B cell (primary cell): ENCODE measurements around the gene VPREB1. TPM values are rescaled to one million over a fixed set of nuclear protein-coding genes. Genes with fewer than 3 reads are reported as not detected.

Source experiments
- ATAC-seq: fragments of 200-7000 bp; cut with Tn5 transposase; one replicate; pipeline ENCODE4 v1.10.0; 2021; ENCODE audit warnings: low read depth, mild to moderate bottlenecking, moderate number of reproducible peaks, moderate library complexity
- CTCF ChIA-PET: fragments of 350-600 bp; sonication (Branson Sonifier 250); formaldehyde crosslinking; loops from one replicate; lab custom pipeline; 2021; ENCODE audit warnings: antibody characterized with exemption, inconsistent platforms; lab: Charles Lee
- POLR2A ChIA-PET: fragments of 350-600 bp; sonication (Branson Sonifier 250); formaldehyde crosslinking; loops from one replicate; lab custom pipeline; 2021; ENCODE audit warnings: antibody characterized with exemption; lab: Charles Lee
- DNase-seq: peaks from one replicate; pipeline ENCODE4 v3.0.0; 2013
- H2AFZ ChIP-seq: 2 replicates; pipeline ENCODE4 v1.6.1; 2012; ENCODE audit warnings: mild to moderate bottlenecking, low read depth, low read length; ENCODE audit not compliant: insufficient read depth, poor library complexity, severe bottlenecking
- H3K27ac ChIP-seq, 2 donors: 1 replicate in 1 of 2; 2 replicates in 1 of 2; pipeline ENCODE4 v1.5.1; 2012 to 2013; ENCODE audit warnings: low read length in 2 of 2, mild to moderate bottlenecking in 2 of 2, moderate library complexity in 1 of 2
- H3K27me3 ChIP-seq, 4 experiments: fragments of 200-600 bp in 1 of 4; sonication (generic) in 1 of 4; replicated peaks in 1 of 4; 1 replicate in 2 of 4; 2 replicates in 2 of 4; pipeline versions ENCODE4 v1.6.1 to v1.7.0; 2013 to 2016; ENCODE audit warnings: low read length in 3 of 4, mild to moderate bottlenecking in 2 of 4, mixed read lengths in 1 of 4, moderate library complexity in 1 of 4; ENCODE audit not compliant: insufficient read depth in 4 of 4, control insufficient read depth in 3 of 4; ENCODE audit errors: control extremely low read depth in 1 of 4
- H3K36me3 ChIP-seq, 2 experiments: replicated peaks in 1 of 2; 1 replicate in 1 of 2; 2 replicates in 1 of 2; pipeline versions ENCODE4 v1.6.1 to v1.7.1; 2013; ENCODE audit warnings: low read length in 1 of 2; ENCODE audit not compliant: insufficient read depth in 2 of 2, control insufficient read depth in 1 of 2; ENCODE audit errors: control extremely low read depth in 1 of 2, extremely low read depth in 1 of 2
- H3K4me1 ChIP-seq, 2 donors: fragments of 200-600 bp in 1 of 2; sonication (generic) in 1 of 2; 1 replicate in 1 of 2; 2 replicates in 1 of 2; pipeline versions ENCODE4 v1.5.1 to v1.6.1; 2013 to 2017; ENCODE audit warnings: low read length in 2 of 2; ENCODE audit not compliant: control insufficient read depth in 2 of 2, insufficient read depth in 2 of 2
- H3K4me2 ChIP-seq: replicated peaks from 2 replicates; pipeline ENCODE3; 2012; ENCODE audit warnings: mild to moderate bottlenecking, low read depth, low read length; ENCODE audit not compliant: poor library complexity, severe bottlenecking
- H3K4me3 ChIP-seq, 5 experiments: fragments of 200-600 bp in 1 of 5; sonication (generic) in 1 of 5; 1 replicate in 3 of 5; 2 replicates in 2 of 5; pipeline versions ENCODE4 v1.5.1 to v1.7.0; 2011 to 2016; ENCODE audit warnings: low read length in 4 of 5, mild to moderate bottlenecking in 4 of 5, low read depth in 2 of 5, control low read depth in 1 of 5, moderate library complexity in 1 of 5; ENCODE audit not compliant: insufficient read depth in 1 of 5; ENCODE audit errors: control extremely low read depth in 1 of 5, extremely low read depth in 1 of 5
- H3K79me2 ChIP-seq: fragments of 200-600 bp; sonication (generic); one replicate; pipeline ENCODE4 v1.6.0; 2016; ENCODE audit warnings: low read length; ENCODE audit not compliant: control insufficient read depth, insufficient read depth
- H3K9ac ChIP-seq: fragments of 200-600 bp; sonication (generic); 2 replicates; pipeline ENCODE4 v1.6.1; 2017; ENCODE audit warnings: mild to moderate bottlenecking, low read length, moderate library complexity
- H3K9me3 ChIP-seq, 3 donors: one replicate each; pipeline versions ENCODE4 v1.6.1 to v1.7.1; 2013; ENCODE audit warnings: low read length in 2 of 3; ENCODE audit not compliant: control insufficient read depth in 2 of 3, insufficient read depth in 1 of 3; ENCODE audit errors: control extremely low read depth in 1 of 3
- H4K20me1 ChIP-seq: 2 replicates; pipeline ENCODE4 v1.6.0; 2012; ENCODE audit warnings: mild to moderate bottlenecking, low read length; ENCODE audit not compliant: insufficient read depth, control insufficient read depth, poor library complexity, severe bottlenecking
- H3K27ac Mint-ChIP-seq: one replicate; pipeline ENCODE4 v1.8.0; 2021; ENCODE audit warnings: mixed read lengths
- H3K27me3 Mint-ChIP-seq: one replicate; pipeline ENCODE4 v1.8.0; 2021; ENCODE audit warnings: mixed read lengths
- H3K4me1 Mint-ChIP-seq: one replicate; pipeline ENCODE4 v1.8.0; 2021; ENCODE audit warnings: mixed read lengths
- H3K4me3 Mint-ChIP-seq: one replicate; pipeline ENCODE4 v1.8.0; 2021; ENCODE audit warnings: mixed read lengths
- H3K9me3 Mint-ChIP-seq: one replicate; pipeline ENCODE4 v1.8.0; 2022; ENCODE audit warnings: mixed read lengths; ENCODE audit not compliant: insufficient read depth
- EZH2 ChIP-seq: IDR thresholded peaks from 2 replicates; pipeline ENCODE4 v1.6.1; 2012; ENCODE audit warnings: borderline replicate concordance, low read depth, mild to moderate bottlenecking, moderate library complexity, low read length; ENCODE audit not compliant: insufficient read depth, poor library complexity, severe bottlenecking
- WGBS: methylation state at CpG from one replicate; pipeline ENCODE4 v1.1.5; 2013; ENCODE audit warnings: missing lambda C conversion rate; ENCODE audit not compliant: insufficient coverage; 5-methylcytosine and 5-hydroxymethylcytosine counted together
- intact Hi-C: fragments of 100-400 bp; cut with micrococcal nuclease; formaldehyde crosslinking; loops from one replicate; pipeline ENCODE4 v1.10.0; 2022
- polyA minus RNA-seq: library from RNA; depleted of rRNA, polyadenylated mRNA; stranded (reverse); fragments of >200 nt; gene quantifications from 2 replicates; pipeline ENCODE4 v1.2.3, GENCODE V29; 2012
- polyA plus RNA-seq: library from polyadenylated mRNA; depleted of rRNA; stranded (reverse); fragments of >200 nt; gene quantifications from 2 replicates; pipeline ENCODE4 v1.2.3, GENCODE V29; 2012
- total RNA-seq, 2 donors: library from RNA; stranded (reverse); fragments of 120-200 nt in 1 of 2; gene quantifications; 1 replicate in 1 of 2; 2 replicates in 1 of 2; pipeline versions ENCODE4 v1.2.3 to v1.2.4, GENCODE V29; 2013 to 2022
- TF ChIP-seq, protein P1 (sequence below): fragments of 200-600 bp; IDR thresholded peaks from one replicate; pipeline ENCODE4 v1.8.0; 2022; ENCODE audit warnings: antibody characterized with exemption, mild to moderate bottlenecking

The VPREB1 gene, protein sequence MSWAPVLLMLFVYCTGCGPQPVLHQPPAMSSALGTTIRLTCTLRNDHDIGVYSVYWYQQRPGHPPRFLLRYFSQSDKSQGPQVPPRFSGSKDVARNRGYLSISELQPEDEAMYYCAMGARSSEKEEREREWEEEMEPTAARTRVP
- total RNA-seq, result not detected in 2 replicates
- total RNA-seq (2013), result 1.6 TPM
- 1.2 TPM in 1 of 2 replicates, not detected in the other for polyA plus RNA-seq
- polyA minus RNA-seq, result 1.3 and 1.6 TPM in 2 replicates

DNA sequence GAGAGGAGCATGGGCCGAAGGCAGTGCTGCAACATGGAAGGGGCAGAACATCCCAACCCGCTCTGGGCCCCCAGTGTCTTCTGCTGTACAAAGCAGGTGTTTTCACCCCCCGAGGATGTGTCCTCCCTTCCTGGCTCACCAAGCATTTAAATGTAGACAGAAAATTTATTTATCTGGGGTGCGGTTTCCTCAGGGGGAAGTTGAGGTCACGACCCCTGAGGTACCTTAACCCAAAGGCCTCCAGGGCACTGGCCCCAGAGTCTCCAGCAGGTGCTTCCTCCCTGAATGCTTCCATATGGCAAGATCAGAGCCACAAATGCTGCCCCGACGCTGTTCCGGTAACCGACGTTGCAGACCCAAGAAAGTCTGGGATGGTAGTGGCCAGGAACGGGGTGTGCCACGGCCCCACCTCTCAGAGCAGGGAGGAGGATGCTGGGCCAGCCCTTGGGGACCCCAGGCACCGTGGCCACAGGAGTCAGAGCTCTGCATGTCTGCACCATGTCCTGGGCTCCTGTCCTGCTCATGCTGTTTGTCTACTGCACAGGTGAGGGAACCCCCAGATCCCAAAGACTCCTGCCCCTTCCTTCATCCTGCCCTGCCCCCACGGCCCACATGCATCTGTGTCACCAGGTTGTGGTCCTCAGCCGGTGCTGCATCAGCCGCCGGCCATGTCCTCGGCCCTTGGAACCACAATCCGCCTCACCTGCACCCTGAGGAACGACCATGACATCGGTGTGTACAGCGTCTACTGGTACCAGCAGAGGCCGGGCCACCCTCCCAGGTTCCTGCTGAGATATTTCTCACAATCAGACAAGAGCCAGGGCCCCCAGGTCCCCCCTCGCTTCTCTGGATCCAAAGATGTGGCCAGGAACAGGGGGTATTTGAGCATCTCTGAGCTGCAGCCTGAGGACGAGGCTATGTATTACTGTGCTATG is at the start of gene VPREB1:
Gene VPREB1 (plus strand): TSS at position 471 of the 935 bp plus-strand sequence. CDS start 28 bp downstream, at position 499.
- intact Hi-C loops, result no loop called here
- peaks cover 66% of the 10 kb centered on the region for H3K4me1 Mint-ChIP-seq
- peak within 1 kb of the TSS; percentile 32 for H3K9ac ChIP-seq

More for the DNA sequence above, at the start of gene VPREB1:
- ATAC-seq, result peak; percentile 43
- no peak for TF ChIP-seq EZH2
- TF ChIP-seq, protein P1, sequence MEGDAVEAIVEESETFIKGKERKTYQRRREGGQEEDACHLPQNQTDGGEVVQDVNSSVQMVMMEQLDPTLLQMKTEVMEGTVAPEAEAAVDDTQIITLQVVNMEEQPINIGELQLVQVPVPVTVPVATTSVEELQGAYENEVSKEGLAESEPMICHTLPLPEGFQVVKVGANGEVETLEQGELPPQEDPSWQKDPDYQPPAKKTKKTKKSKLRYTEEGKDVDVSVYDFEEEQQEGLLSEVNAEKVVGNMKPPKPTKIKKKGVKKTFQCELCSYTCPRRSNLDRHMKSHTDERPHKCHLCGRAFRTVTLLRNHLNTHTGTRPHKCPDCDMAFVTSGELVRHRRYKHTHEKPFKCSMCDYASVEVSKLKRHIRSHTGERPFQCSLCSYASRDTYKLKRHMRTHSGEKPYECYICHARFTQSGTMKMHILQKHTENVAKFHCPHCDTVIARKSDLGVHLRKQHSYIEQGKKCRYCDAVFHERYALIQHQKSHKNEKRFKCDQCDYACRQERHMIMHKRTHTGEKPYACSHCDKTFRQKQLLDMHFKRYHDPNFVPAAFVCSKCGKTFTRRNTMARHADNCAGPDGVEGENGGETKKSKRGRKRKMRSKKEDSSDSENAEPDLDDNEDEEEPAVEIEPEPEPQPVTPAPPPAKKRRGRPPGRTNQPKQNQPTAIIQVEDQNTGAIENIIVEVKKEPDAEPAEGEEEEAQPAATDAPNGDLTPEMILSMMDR, result no peak
- Histone ChIP-seq H3K4me2 (peak within 1 kb of the TSS; percentile 62), H3K4me3 (peak within 1 kb of the TSS in 2 of 5 experiments; percentile 8 to 18), H3K36me3 (no peaks in the 10 kb centered on the region), H3K27me3 (no peaks in the 10 kb centered on the region), H3K9me3 (peaks cover 0 to 4% (median 0%) of the 10 kb centered on the region in 3 donors), H3K79me2 (no peaks in the 10 kb centered on the region), H3K27ac (no peak within 1 kb of the TSS), H3K4me1 (peaks cover 68 to 70% of the 10 kb centered on the region in 2 donors), H4K20me1 (no peaks in the 10 kb centered on the region), H2AFZ (peak within 1 kb of the TSS; percentile 61)
- DNase-seq, result peak; percentile 25
- peak within 1 kb of the TSS; percentile 71 for H3K27ac Mint-ChIP-seq
- H3K9me3 Mint-ChIP-seq, result no peaks in the 10 kb centered on the region
- WGBS, result 7% methylated on average over 24 of the region's 25 CpGs
- H3K4me3 Mint-ChIP-seq, result peak within 1 kb of the TSS; percentile 76
- POLR2A ChIA-PET, result no interaction called here
- H3K27me3 Mint-ChIP-seq, result peaks cover 5% of the 10 kb centered on the region
- CTCF ChIA-PET, result interaction anchor here (0.7 to 1.6 kb wide), 5 partner anchors 9 to 78 kb away, joined by 3 to 5 read pairs (median 4); no protein-coding TSS in a partner anchor
